Epithelial cell of proximal tubule (primary cell): ENCODE results near the gene MEGF9. TPM values are rescaled to one million over a fixed set of nuclear protein-coding genes. Genes with fewer than 3 reads are reported as not detected.

ENCODE experiments used
- DNase-seq: peaks from one replicate; pipeline ENCODE4 v3.0.0-alpha.2; 2011; ENCODE audit warnings: low read depth
- H3K4me3 ChIP-seq: 2 replicates; pipeline ENCODE4 v1.5.1; 2011; ENCODE audit warnings: low read depth, mild to moderate bottlenecking, low read length
- total RNA-seq: library from RNA; depleted of rRNA; stranded (reverse); fragments of >200 nt; gene quantifications from 2 replicates; pipeline ENCODE4 v1.2.3, GENCODE V29; 2015
- TF ChIP-seq, protein P1 (sequence below): conservative IDR thresholded peaks from 2 replicates; pipeline ENCODE4 v1.5.1; 2012; ENCODE audit warnings: low read depth, mild to moderate bottlenecking, low read length

The MEGF9 gene
- total RNA-seq, 1 donor from 2014 or later = 11.1 TPM

DNA sequence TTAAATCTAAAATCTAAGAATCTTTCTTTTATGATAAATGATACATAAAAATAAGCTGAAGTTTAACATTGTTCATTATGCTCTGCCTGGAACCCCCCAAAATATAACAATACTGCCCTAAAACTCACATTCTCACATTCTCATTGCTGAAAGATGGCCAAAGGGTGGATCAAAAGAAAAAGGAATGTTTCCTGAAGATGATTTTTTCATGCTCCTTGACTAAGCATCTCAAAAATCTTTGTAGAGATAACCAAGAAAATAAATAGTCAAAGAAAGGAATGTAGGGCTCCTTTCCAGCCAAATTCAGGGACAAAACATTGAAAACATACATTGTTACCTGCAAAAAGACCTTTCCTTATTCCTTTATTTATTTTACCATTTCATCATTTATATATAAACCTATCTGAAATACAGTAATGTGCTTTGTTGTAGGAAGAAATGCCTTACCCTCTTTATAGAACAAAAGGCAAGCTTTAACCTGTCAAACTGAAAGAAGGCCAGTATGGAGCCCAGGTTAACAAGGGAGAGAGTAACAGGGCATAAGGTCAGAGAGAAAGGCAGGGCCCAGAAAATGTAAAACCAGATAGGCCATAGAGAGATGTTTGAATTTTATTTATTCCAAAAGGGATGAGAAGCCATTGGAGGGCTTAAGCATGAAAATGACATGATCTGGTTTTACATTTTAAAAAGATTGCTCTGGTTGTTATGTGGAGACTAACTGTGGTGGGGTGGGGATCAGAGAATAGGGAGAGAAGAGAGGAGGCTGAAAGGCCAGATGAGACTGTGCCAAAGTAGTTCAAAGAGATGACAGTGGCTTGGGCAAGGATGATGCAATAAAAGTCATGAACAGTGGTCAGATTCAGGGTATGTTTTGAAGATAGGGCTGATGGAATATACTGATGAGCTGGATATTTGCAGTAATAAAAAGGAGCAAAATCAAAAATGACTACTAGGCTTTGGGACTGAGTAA lies 97.0 kb downstream of the MEGF9 start:
- no peak for DNase-seq
- no peak overlapping the region for H3K4me3 ChIP-seq
- TF ChIP-seq, protein P1, sequence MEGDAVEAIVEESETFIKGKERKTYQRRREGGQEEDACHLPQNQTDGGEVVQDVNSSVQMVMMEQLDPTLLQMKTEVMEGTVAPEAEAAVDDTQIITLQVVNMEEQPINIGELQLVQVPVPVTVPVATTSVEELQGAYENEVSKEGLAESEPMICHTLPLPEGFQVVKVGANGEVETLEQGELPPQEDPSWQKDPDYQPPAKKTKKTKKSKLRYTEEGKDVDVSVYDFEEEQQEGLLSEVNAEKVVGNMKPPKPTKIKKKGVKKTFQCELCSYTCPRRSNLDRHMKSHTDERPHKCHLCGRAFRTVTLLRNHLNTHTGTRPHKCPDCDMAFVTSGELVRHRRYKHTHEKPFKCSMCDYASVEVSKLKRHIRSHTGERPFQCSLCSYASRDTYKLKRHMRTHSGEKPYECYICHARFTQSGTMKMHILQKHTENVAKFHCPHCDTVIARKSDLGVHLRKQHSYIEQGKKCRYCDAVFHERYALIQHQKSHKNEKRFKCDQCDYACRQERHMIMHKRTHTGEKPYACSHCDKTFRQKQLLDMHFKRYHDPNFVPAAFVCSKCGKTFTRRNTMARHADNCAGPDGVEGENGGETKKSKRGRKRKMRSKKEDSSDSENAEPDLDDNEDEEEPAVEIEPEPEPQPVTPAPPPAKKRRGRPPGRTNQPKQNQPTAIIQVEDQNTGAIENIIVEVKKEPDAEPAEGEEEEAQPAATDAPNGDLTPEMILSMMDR = no peak

DNA sequence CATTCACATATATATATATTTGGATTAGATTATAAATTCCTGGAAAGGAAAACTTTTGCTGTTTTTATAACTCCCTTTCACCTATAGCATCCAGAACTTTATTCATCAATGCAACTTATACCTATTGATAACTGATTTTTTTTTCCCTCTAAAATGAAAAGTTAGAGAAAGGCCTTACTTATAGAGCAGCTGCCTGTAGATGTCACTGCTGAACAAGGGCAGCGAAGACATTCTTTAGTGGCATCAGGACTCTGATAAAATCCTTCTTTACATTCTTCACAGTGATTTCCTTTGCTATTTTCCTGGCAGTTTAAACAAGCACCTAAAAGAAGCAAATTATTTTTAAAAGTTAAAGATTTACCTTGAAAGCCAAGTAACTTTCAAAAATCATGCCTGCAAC lies 102.1 kb downstream of the MEGF9 start:
- TF ChIP-seq, protein P1 = peak; percentile 53
- no peak overlapping the region for H3K4me3 ChIP-seq
- DNase-seq = no peak

DNA sequence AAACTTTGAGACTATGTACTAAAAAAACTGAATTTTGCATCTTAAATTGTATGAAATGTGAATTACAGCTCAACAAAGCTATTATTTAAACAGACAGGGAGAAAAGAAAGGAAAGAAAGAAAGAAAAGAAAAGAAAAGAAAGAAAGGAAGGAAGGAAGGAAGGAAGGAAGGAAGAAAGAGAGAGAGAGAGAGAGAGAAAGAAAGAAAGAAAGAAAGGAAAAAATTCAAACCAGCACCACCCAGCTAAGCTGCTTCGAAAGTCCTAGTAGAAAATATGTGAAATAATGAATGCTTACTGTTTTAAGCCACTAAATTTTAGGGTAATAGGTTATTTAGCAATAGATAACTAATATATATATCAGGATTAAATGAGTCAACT lies 102.6 kb downstream of the MEGF9 start:
- no peak overlapping the region for H3K4me3 ChIP-seq
- TF ChIP-seq, protein P1 = no peak

DNA sequence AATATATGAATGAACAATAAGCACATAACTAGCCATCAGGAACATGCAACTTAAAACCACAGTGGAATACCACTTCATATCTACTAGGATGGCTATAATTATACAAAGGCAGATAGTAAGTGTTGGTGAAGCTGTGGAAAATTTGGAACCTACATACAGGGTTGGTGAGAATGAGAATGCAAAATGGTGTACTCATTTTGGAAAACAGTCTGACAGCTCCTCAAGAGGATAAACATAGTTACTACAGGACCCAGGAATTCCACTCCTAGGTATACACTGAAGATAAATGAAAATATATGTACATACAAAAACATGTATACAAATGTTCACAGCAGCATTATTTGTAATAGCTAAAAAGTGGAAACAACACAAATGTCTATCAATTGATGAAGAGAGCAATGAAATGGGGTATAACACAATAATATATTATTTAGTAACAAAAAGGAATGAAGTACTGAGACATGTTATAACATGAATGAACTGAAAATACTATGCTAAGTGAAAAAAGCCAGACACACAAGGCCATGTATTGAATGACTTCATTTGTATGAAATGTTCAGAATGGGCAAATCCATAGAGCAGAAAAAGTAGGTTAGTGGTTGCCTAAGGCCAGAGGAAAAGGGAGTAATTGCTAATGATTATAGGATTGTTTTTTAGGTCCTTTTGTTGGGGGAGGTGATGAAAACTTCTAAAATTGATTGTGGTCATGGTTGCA lies 103.1 kb downstream of the MEGF9 start:
- DNase-seq = peak; percentile 10
- no peak overlapping the region for H3K4me3 ChIP-seq
- TF ChIP-seq, protein P1 = peak; percentile 34

More for the DNA sequence above, 102.6 kb downstream of the MEGF9 start:
- no peak for DNase-seq

DNA sequence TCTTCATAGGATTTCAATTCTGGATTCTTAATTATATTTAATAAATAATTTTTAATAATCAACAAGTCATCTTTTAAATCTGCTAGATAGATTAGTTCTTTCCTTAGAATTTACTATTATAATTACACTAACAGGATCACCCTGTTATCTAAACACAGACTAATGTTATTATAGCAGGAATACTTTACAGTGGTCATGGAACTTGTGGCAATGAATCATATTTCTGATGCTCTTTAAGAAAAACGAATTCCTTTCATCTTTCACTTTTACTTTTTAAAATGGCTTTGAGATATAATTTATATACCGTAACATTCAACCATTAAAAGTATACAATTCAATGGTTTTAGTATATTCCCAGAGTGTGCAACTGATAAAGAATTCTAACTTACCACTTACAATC lies 104.6 kb downstream of the MEGF9 start:
- no peak overlapping the region for H3K4me3 ChIP-seq
- TF ChIP-seq, protein P1 = no peak
- no peak for DNase-seq

DNA sequence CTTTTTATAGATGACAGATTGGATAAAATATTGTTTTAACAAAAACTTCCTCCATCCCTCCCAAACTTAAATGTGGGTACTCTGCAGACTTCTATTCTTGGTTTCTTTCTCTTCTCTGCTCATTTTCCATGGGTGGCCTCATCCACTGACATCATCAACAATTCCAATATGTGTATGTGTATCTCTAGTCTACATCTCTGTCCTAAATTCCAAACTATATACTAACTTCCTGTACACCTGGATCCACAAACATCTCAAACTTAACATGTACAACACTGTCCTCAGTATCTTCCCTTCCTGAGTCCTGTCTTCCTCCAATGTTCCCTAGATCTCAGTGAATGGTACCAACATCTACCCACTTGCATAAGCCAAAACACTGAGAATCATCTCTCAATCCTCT lies 105.8 kb downstream of the MEGF9 start:
- DNase-seq = no peak
- TF ChIP-seq, protein P1 = no peak
- H3K4me3 ChIP-seq = no peak overlapping the region
